Common myeloid progenitor, CD34-positive (primary cell): Measurements from ENCODE around the gene AGO1. TPM values are rescaled to one million over a fixed set of nuclear protein-coding genes. Genes with fewer than 3 reads are reported as not detected.

Experiments
- CTCF ChIA-PET: fragments of 350-600 bp; sonication (Branson Sonifier 250); formaldehyde crosslinking; loops from one replicate; lab custom pipeline; 2021; ENCODE audit warnings: antibody characterized with exemption; lab: Charles Lee
- POLR2A ChIA-PET: fragments of 350-600 bp; sonication (Branson Sonifier 250); formaldehyde crosslinking; loops from one replicate; lab custom pipeline; 2021; ENCODE audit warnings: antibody characterized with exemption; lab: Charles Lee
- DNase-seq, 3 donors: peaks; one replicate each; pipeline versions ENCODE4 v3.0.0 to v3.0.0-alpha.2; 2013
- H3K27ac ChIP-seq, 2 experiments: 1 replicate in 1 of 2; 2 replicates in 1 of 2; pipeline ENCODE4 v1.7.0; 2013; ENCODE audit warnings: inconsistent platforms in 2 of 2, low read length in 2 of 2, mild to moderate bottlenecking in 2 of 2, low read depth in 1 of 2, moderate library complexity in 1 of 2; ENCODE audit not compliant: severe bottlenecking in 2 of 2, insufficient read depth in 1 of 2, poor library complexity in 1 of 2
- H3K27me3 ChIP-seq, 5 experiments: replicated peaks in 2 of 5; 1 replicate in 3 of 5; 2 replicates in 2 of 5; pipeline versions ENCODE4 v1.6.1 to v1.7.0; 2013; ENCODE audit warnings: low read length in 4 of 5, mild to moderate bottlenecking in 2 of 5, moderate library complexity in 2 of 5, inconsistent platforms in 1 of 5; ENCODE audit not compliant: insufficient read depth in 5 of 5, control insufficient read depth in 4 of 5
- H3K36me3 ChIP-seq, 4 experiments: 1 replicate in 2 of 4; 2 replicates in 2 of 4; pipeline versions ENCODE4 v1.6.1 to v1.7.0; 2013; ENCODE audit warnings: low read length in 3 of 4, control low read depth in 1 of 4, mild to moderate bottlenecking in 1 of 4; ENCODE audit not compliant: control insufficient read depth in 4 of 4, insufficient read depth in 4 of 4
- H3K4me1 ChIP-seq, 4 experiments: 1 replicate in 3 of 4; 2 replicates in 1 of 4; pipeline versions ENCODE4 v1.6.1 to v1.7.1; 2013; ENCODE audit warnings: low read length in 3 of 4, mild to moderate bottlenecking in 3 of 4, control low read depth in 1 of 4, inconsistent platforms in 1 of 4, moderate library complexity in 1 of 4; ENCODE audit not compliant: control insufficient read depth in 4 of 4, insufficient read depth in 4 of 4; ENCODE audit errors: control extremely low read depth in 1 of 4
- H3K4me3 ChIP-seq, 7 experiments: 1 replicate in 4 of 7; 2 replicates in 3 of 7; pipeline versions ENCODE4 v1.5.1 to v1.7.0; 2013; ENCODE audit warnings: mild to moderate bottlenecking in 7 of 7, low read length in 6 of 7, moderate library complexity in 6 of 7, inconsistent platforms in 2 of 7, low read depth in 2 of 7, control low read depth in 1 of 7; ENCODE audit not compliant: insufficient read depth in 4 of 7, control insufficient read depth in 1 of 7; ENCODE audit errors: extremely low read depth in 1 of 7
- H3K9me3 ChIP-seq, 5 experiments: 1 replicate in 4 of 5; 2 replicates in 1 of 5; pipeline versions ENCODE4 v1.6.1 to v1.7.1; 2013; ENCODE audit warnings: low read length in 4 of 5, mild to moderate bottlenecking in 2 of 5, inconsistent platforms in 1 of 5, low read depth in 1 of 5, moderate library complexity in 1 of 5; ENCODE audit not compliant: control insufficient read depth in 4 of 5, insufficient read depth in 2 of 5; ENCODE audit errors: control extremely low read depth in 1 of 5
- WGBS: methylation state at CpG from one replicate; pipeline ENCODE4 v1.1.5; 2013; ENCODE audit not compliant: insufficient coverage; 5-methylcytosine and 5-hydroxymethylcytosine counted together
- polyA plus RNA-seq: library from polyadenylated mRNA; unstranded; fragments of 120-200 nt; gene quantifications from one replicate; pipeline ENCODE4 v1.2.1, GENCODE V29; 2013

Gene AGO1
- 15.8 TPM for polyA plus RNA-seq

DNA sequence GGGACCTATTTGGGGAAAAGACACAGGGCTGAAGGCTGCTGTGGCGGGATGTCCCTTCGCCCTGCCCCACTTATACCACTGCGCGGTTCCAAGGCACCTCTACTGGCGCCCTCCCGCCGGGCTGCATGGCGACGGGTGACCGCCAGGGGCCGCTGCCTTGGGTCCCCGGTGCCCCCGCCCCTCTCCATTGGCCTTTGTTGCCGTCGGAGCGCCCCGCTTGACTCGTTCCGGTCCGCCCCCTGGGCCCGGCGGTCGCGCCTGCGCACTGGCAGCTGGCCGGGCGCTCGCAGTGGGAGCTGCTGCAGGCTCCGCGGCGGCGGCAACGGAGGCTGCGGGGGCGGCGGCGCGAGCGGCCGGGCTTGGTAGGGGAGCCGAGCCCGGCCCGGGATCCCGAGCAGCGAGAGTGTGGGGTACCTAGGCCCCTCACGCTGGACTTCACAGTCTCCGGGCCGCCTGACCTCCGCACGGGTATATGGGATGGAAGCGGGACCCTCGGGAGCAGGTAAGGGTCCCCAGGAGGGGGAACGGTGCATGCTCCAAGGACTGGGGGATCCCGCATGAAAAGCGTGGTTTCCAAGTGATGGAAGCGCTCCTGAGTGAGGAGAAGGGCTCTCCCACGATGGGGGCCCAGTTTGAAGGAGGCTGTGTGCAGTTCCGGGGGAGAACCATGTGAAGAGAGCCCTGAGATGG is at the start of gene AGO1:
AGO1 (plus strand) TSS at position 265 of the 690 bp plus-strand sequence; CDS start at position 478, 213 bp downstream.
- Histone ChIP-seq H3K27ac (peak within 1 kb of the TSS; percentile 54 to 79), H3K9me3 (no peaks in the 10 kb centered on the region), H3K4me1 (peaks cover 14 to 60% (median 50%) of the 10 kb centered on the region in 4 experiments), H3K27me3 (no peaks in the 10 kb centered on the region), H3K36me3 (no peaks in the 10 kb centered on the region), H3K4me3 (peak within 1 kb of the TSS; percentile 75 to 99 (median 96))
- under 1% methylated on average over 58 of the region's 58 CpGs for WGBS
- ChIA-PET CTCF (interaction anchor here (0.6 to 4.9 kb wide), 14 partner anchors 10 to 343 kb away, joined by 3 to 27 read pairs (median 4); partner anchors contain the start of gene AGO3), POLR2A (interaction anchor here (0.6 kb wide), 2 partner anchors 14 to 59 kb away, joined by 3 to 4 read pairs; no protein-coding TSS in a partner anchor)
- peak; percentile 93 to 96 (median 96) for DNase-seq

DNA sequence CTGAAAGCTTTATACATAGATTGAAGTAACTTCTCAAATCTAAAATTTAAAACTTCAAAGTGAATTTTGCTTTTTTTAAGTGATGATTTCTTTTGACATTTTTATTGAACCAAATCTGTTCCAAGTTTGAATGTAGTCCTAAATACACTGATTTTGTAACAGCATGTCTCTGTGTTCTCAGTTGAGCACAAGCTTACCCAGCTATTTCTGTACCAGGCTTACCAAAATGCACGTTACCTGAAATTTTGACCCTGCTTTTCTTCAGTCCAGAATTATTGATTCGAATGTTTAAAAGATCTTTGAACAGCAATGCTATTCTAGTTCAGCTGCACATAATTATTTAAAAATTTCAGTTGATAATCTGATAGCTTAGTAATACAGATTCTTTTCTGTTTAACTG is 49.6 kb upstream of the AGO1 start:
- Histone ChIP-seq H3K4me1 (no peaks in the 10 kb centered on the region), H3K27ac (no peak overlapping the region), H3K4me3 (no peak overlapping the region), H3K27me3 (no peaks in the 10 kb centered on the region), H3K9me3 (peaks cover 0 to 4% (median 3%) of the 10 kb centered on the region in 5 experiments), H3K36me3 (peaks cover 15 to 69% (median 41%) of the 10 kb centered on the region in 4 experiments)
- ChIA-PET POLR2A (interaction anchor here (0.6 kb wide), 1 partner anchor 38 kb away, joined by 3 read pairs; no protein-coding TSS in a partner anchor), CTCF (interaction anchor here (0.9 kb wide), 1 partner anchor 24 kb away, joined by 3 read pairs; no protein-coding TSS in a partner anchor)
- 80% methylated on average over 1 of the region's 2 CpGs for WGBS
- DNase-seq = no peak

DNA sequence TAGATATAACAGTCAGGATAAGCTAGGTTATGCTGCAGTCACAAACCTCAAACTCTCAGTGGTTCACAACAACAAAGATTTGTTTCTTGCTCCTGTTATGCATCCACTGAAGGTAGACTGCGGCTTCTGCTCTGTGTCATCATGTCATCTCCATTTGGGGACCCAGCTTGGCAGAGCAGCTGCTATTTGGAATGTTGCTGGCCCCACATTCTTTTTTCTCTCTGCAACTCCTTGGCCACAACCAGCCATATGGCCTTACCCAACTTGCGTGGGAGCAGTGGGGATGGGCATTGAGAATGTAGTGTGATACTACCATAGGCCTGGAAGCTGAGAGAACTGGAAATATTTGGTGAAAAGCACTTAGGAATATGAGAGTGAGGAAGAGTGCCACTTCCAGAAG is 48.8 kb upstream of the AGO1 start:
- H3K27ac ChIP-seq = no peak overlapping the region
- H3K27me3 ChIP-seq = no peaks in the 10 kb centered on the region
- ChIA-PET POLR2A (no interaction called here), CTCF (interaction anchor here (0.8 kb wide), 1 partner anchor 49 kb away, joined by 3 read pairs; the partner anchor contains the start of gene AGO1)
- no peaks in the 10 kb centered on the region for H3K4me1 ChIP-seq
- peaks cover 15 to 71% (median 43%) of the 10 kb centered on the region in 4 experiments for H3K36me3 ChIP-seq
- no peak overlapping the region for H3K4me3 ChIP-seq
- WGBS = 100% methylated on average over 1 of the region's 2 CpGs
- H3K9me3 ChIP-seq = peaks cover 0 to 4% (median 3%) of the 10 kb centered on the region in 5 experiments
- DNase-seq = no peak

- 89% methylated on average over 1 of the region's 2 CpGs for whole genome bisulfite sequencing
- H3K4me1 ChIP-seq = no peaks in the 10 kb centered on the region
- no peak overlapping the region for H3K4me3 ChIP-seq
- POLR2A ChIA-PET = no interaction called here
- no peak overlapping the region for H3K27ac ChIP-seq
- no peaks in the 10 kb centered on the region for H3K27me3 ChIP-seq
- CTCF ChIA-PET = no interaction called here
- H3K9me3 ChIP-seq = peaks cover 0 to 4% (median 3%) of the 10 kb centered on the region in 5 experiments
- H3K36me3 ChIP-seq = peaks cover 17 to 77% (median 44%) of the 10 kb centered on the region in 4 experiments
- DNase-seq = no peak
These were observed 47.6 kb upstream of the AGO1 start for GRCh38 chr1:35835398-35835797.

DNA sequence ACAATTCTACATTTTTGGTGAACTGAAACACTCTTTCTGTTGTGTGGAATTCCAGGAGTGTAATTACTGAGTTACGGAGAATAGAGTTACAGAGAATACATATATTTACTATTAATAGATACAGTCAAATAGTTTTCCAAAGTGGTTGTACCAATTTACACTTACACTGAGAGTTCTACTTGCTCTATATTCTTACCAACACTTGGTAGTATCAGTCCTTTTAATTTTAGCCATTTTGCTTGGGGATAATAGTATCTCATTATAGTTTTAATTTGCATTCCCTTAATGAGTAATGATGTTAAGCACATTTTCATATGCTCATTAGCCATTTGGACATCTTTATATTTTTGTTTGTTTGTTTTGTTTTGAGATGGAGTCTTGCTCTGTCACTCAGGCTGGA is 46.3 kb upstream of the AGO1 start:
- no peak overlapping the region for H3K4me3 ChIP-seq
- H3K9me3 ChIP-seq = peaks cover 0 to 4% (median 3%) of the 10 kb centered on the region in 5 experiments
- no peaks in the 10 kb centered on the region for H3K4me1 ChIP-seq
- ChIA-PET CTCF (interaction anchor here (1.0 kb wide), 1 partner anchor 17 kb away, joined by 3 read pairs; no protein-coding TSS in a partner anchor), POLR2A (no interaction called here)
- no peaks in the 10 kb centered on the region for H3K27me3 ChIP-seq
- no CpG with 5 or more reads among the region's 1 CpG for WGBS
- DNase-seq = no peak
- H3K36me3 ChIP-seq = peaks cover 17 to 75% (median 48%) of the 10 kb centered on the region in 4 experiments
- H3K27ac ChIP-seq = no peak overlapping the region

- H3K27me3 ChIP-seq = no peaks in the 10 kb centered on the region
- 96% methylated on average over 5 of the region's 8 CpGs for WGBS
- H3K4me1 ChIP-seq = no peaks in the 10 kb centered on the region
- peaks cover 0 to 4% (median 3%) of the 10 kb centered on the region in 5 experiments for H3K9me3 ChIP-seq
- CTCF ChIA-PET = no interaction called here
- peak in 2 of 3 donors; percentile 28 to 32 for DNase-seq
- peaks cover 21 to 81% (median 46%) of the 10 kb centered on the region in 4 experiments for H3K36me3 ChIP-seq
- no peak overlapping the region for H3K4me3 ChIP-seq
- no peak overlapping the region for H3K27ac ChIP-seq
- POLR2A ChIA-PET = no interaction called here
These were observed 44.2 kb upstream of the AGO1 start for GRCh38 chr1:35838693-35839245.
